ENCODE measurements around the gene BMP6.
"Not testable (repeated sequence)": the region's sequence is repeated elsewhere in the genome, so short reads cannot be mapped to it uniquely, and the experiment has no call there.

BMP6 gene

GRCh38 chr6:7891078-7891872 is 165.4 kb downstream of the BMP6 start:
- no peaks in the 10 kb centered on the region for H3K9me3 Mint-ChIP-seq
- no peaks in the 10 kb centered on the region for H3K27me3 Mint-ChIP-seq (ENCODE audit: low read depth)
- H3K36me3 Mint-ChIP-seq (ENCODE audit: low read depth): peaks cover 51% of the 10 kb centered on the region
- peaks cover 2% of the 10 kb centered on the region for H3K4me1 Mint-ChIP-seq (ENCODE audit: low read depth)
- H3K4me3 Mint-ChIP-seq: no peak overlapping the region
- no peak overlapping the region for H3K27ac Mint-ChIP-seq
- no peak for DNase-seq (ENCODE audit: low spot score)

GRCh38 chr6:7892367-7892766 is 166.5 kb downstream of the BMP6 start:
- peaks cover 51% of the 10 kb centered on the region for H3K36me3 Mint-ChIP-seq (ENCODE audit: low read depth)
- H3K27me3 Mint-ChIP-seq (ENCODE audit: low read depth); H3K4me1 Mint-ChIP-seq (ENCODE audit: low read depth): not testable (repeated sequence)

GRCh38 chr6:7893342-7893741 is 167.4 kb downstream of the BMP6 start:
- Mint-ChIP-seq H3K9me3 (no peaks in the 10 kb centered on the region), H3K4me3 (no peak overlapping the region), H3K36me3 (ENCODE audit: low read depth) (peaks cover 50% of the 10 kb centered on the region), H3K4me1 (ENCODE audit: low read depth) (peaks cover 2% of the 10 kb centered on the region), H3K27ac (no peak overlapping the region), H3K27me3 (ENCODE audit: low read depth) (no peaks in the 10 kb centered on the region)
- no peak for DNase-seq (ENCODE audit: low spot score)

More at GRCh38 chr6:7892367-7892766, 166.5 kb downstream of the BMP6 start:
- not testable (repeated sequence) for H3K27ac Mint-ChIP-seq; H3K4me3 Mint-ChIP-seq; H3K9me3 Mint-ChIP-seq; DNase-seq (ENCODE audit: low spot score)

- Mint-ChIP-seq H3K27ac (no peak overlapping the region), H3K36me3 (ENCODE audit: low read depth) (peaks cover 56% of the 10 kb centered on the region), H3K4me1 (ENCODE audit: low read depth) (peaks cover 2% of the 10 kb centered on the region), H3K27me3 (ENCODE audit: low read depth) (no peaks in the 10 kb centered on the region), H3K4me3 (no peak overlapping the region), H3K9me3 (no peaks in the 10 kb centered on the region)
- no peak for DNase-seq (ENCODE audit: low spot score)
Observed at GRCh38 chr6:7894262-7895124, 168.6 kb downstream of the BMP6 start.

GRCh38 chr6:7895125-7895423 is 169.2 kb downstream of the BMP6 start:
- Mint-ChIP-seq H3K27ac (no peak overlapping the region), H3K9me3 (no peaks in the 10 kb centered on the region), H3K27me3 (ENCODE audit: low read depth) (no peaks in the 10 kb centered on the region), H3K4me1 (ENCODE audit: low read depth) (peaks cover 2% of the 10 kb centered on the region), H3K36me3 (ENCODE audit: low read depth) (peaks cover 57% of the 10 kb centered on the region), H3K4me3 (no peak overlapping the region)
- no peak for DNase-seq (ENCODE audit: low spot score)

- H3K4me3 Mint-ChIP-seq: no peak overlapping the region
- DNase-seq (ENCODE audit: low spot score): no peak
- peaks cover 2% of the 10 kb centered on the region for H3K4me1 Mint-ChIP-seq (ENCODE audit: low read depth)
- H3K9me3 Mint-ChIP-seq: no peaks in the 10 kb centered on the region
- H3K36me3 Mint-ChIP-seq (ENCODE audit: low read depth): peaks cover 60% of the 10 kb centered on the region
- no peaks in the 10 kb centered on the region for H3K27me3 Mint-ChIP-seq (ENCODE audit: low read depth)
- H3K27ac Mint-ChIP-seq: no peak overlapping the region
Observed at GRCh38 chr6:7896465-7896987, 170.6 kb downstream of the BMP6 start.

GRCh38 chr6:7897461-7898192 is 171.7 kb downstream of the BMP6 start:
- Mint-ChIP-seq H3K36me3 (ENCODE audit: low read depth) (peaks cover 57% of the 10 kb centered on the region), H3K9me3 (no peaks in the 10 kb centered on the region), H3K4me3 (no peak overlapping the region), H3K27ac (no peak overlapping the region), H3K4me1 (ENCODE audit: low read depth) (peaks cover 2% of the 10 kb centered on the region), H3K27me3 (ENCODE audit: low read depth) (no peaks in the 10 kb centered on the region)
- DNase-seq (ENCODE audit: low spot score): no peak

- not testable (repeated sequence) for H3K9me3 Mint-ChIP-seq; DNase-seq (ENCODE audit: low spot score); H3K27me3 Mint-ChIP-seq (ENCODE audit: low read depth); H3K4me3 Mint-ChIP-seq; H3K27ac Mint-ChIP-seq; H3K4me1 Mint-ChIP-seq (ENCODE audit: low read depth)
- H3K36me3 Mint-ChIP-seq (ENCODE audit: low read depth): peaks cover 59% of the 10 kb centered on the region
Observed at GRCh38 chr6:7898193-7898586, 172.3 kb downstream of the BMP6 start.

GRCh38 chr6:7899101-7899888 is 173.4 kb downstream of the BMP6 start:
- Mint-ChIP-seq H3K4me1 (ENCODE audit: low read depth) (peaks cover 2% of the 10 kb centered on the region), H3K27ac (no peak overlapping the region), H3K27me3 (ENCODE audit: low read depth) (no peaks in the 10 kb centered on the region), H3K4me3 (no peak overlapping the region), H3K9me3 (no peaks in the 10 kb centered on the region), H3K36me3 (ENCODE audit: low read depth) (peaks cover 58% of the 10 kb centered on the region)
- no peak for DNase-seq (ENCODE audit: low spot score)

- Mint-ChIP-seq H3K4me1 (ENCODE audit: low read depth) (peaks cover 2% of the 10 kb centered on the region), H3K9me3 (no peaks in the 10 kb centered on the region), H3K27me3 (ENCODE audit: low read depth) (no peaks in the 10 kb centered on the region), H3K36me3 (ENCODE audit: low read depth) (peaks cover 62% of the 10 kb centered on the region), H3K27ac (no peak overlapping the region), H3K4me3 (no peak overlapping the region)
- no peak for DNase-seq (ENCODE audit: low spot score)
Observed at GRCh38 chr6:7899889-7900213, 174.0 kb downstream of the BMP6 start.

- Mint-ChIP-seq H3K36me3 (ENCODE audit: low read depth) (peaks cover 62% of the 10 kb centered on the region), H3K27ac (no peak overlapping the region), H3K4me3 (no peak overlapping the region), H3K4me1 (ENCODE audit: low read depth) (peaks cover 4% of the 10 kb centered on the region), H3K27me3 (ENCODE audit: low read depth) (no peaks in the 10 kb centered on the region), H3K9me3 (no peaks in the 10 kb centered on the region)
- no peak for DNase-seq (ENCODE audit: low spot score)
Observed at GRCh38 chr6:7900621-7901020, 174.7 kb downstream of the BMP6 start.

- Mint-ChIP-seq H3K9me3 (no peaks in the 10 kb centered on the region), H3K4me3 (no peak overlapping the region), H3K27ac (no peak overlapping the region), H3K36me3 (ENCODE audit: low read depth) (peaks cover 59% of the 10 kb centered on the region), H3K4me1 (ENCODE audit: low read depth) (peaks cover 3% of the 10 kb centered on the region), H3K27me3 (ENCODE audit: low read depth) (no peaks in the 10 kb centered on the region)
- DNase-seq (ENCODE audit: low spot score): no peak
Observed at GRCh38 chr6:7901056-7901455, 175.2 kb downstream of the BMP6 start.

GRCh38 chr6:7901780-7902179 is 175.9 kb downstream of the BMP6 start:
- no peaks in the 10 kb centered on the region for H3K27me3 Mint-ChIP-seq (ENCODE audit: low read depth)
- no peak for DNase-seq (ENCODE audit: low spot score)
- peaks cover 52% of the 10 kb centered on the region for H3K36me3 Mint-ChIP-seq (ENCODE audit: low read depth)
- peaks cover 2% of the 10 kb centered on the region for H3K4me1 Mint-ChIP-seq (ENCODE audit: low read depth)
- no peaks in the 10 kb centered on the region for H3K9me3 Mint-ChIP-seq
- no peak overlapping the region for H3K4me3 Mint-ChIP-seq
- H3K27ac Mint-ChIP-seq: no peak overlapping the region

Data from T-helper 2 cell treated with Interferon-gamma antibody and Interleukin-4, amounts not matched to agents 5 μg/mL and 100 μg/mL, for 36 hours (primary cell).